SU-DHL-6 (cell line): Measurements from ENCODE around the gene ATP8A1.

Source experiments
- CTCF ChIP-seq: fragments of 200-600 bp; sonication (generic); IDR thresholded peaks from one replicate; pipeline ENCODE4 v1.5.1; 2017; ENCODE audit warnings: antibody characterized with exemption, mild to moderate bottlenecking, low read length, moderate library complexity; ENCODE audit not compliant: insufficient read depth, poor library complexity, severe bottlenecking
- EZH2phosphoT487 ChIP-seq: fragments of 200-600 bp; sonication (generic), shearing (Covaris generic); conservative IDR thresholded peaks from 2 replicates; pipeline ENCODE4 v1.6.1; 2018; ENCODE audit warnings: mild to moderate bottlenecking, antibody characterized with exemption, low read length, moderate library complexity, mixed read lengths

DNA sequence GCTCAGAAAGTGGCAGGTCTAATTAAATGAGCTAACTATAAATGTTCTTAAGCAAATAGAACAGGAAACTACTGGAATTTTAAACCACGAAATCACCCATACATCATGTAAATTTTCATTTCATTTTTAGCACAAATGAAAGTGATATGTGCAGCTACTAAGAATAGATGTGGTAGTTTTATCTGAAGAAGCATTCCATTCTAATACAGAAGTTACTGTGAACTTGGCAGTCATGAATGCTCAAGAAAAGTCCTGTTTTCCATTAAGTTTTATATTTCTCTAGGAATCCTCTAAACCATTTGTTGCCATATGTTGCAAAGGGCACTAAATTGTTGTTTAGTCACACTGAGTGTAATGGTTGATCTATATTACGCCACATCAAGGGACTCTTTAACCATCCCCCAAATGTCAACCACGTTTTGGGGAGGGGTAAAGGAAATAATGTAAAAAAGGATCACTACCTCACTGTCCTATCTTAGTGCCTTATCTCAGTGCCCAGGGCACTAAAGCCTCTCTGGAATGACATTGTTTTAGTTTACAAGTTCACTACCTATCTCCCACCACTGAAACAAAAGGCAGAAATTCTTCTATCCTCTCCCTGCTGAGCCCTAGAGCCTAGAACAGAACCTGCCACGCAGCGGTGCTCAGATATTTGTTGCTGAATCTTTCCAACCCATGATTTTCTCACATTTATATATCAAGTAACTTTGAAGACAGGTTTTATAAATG is 141.6 kb downstream of the ATP8A1 start:
- TF ChIP-seq CTCF = no peak
- no peak for TF ChIP-seq EZH2phosphoT487
